NCI-H128 (cell line): Measurements from ENCODE around the gene POU2F1.

Experiments
- DNase-seq: peaks from one replicate; lab custom pipeline; 2025; ENCODE audit not compliant: unreplicated experiment; lab: John Stamatoyannopoulos, UW

The POU2F1 gene

DNA sequence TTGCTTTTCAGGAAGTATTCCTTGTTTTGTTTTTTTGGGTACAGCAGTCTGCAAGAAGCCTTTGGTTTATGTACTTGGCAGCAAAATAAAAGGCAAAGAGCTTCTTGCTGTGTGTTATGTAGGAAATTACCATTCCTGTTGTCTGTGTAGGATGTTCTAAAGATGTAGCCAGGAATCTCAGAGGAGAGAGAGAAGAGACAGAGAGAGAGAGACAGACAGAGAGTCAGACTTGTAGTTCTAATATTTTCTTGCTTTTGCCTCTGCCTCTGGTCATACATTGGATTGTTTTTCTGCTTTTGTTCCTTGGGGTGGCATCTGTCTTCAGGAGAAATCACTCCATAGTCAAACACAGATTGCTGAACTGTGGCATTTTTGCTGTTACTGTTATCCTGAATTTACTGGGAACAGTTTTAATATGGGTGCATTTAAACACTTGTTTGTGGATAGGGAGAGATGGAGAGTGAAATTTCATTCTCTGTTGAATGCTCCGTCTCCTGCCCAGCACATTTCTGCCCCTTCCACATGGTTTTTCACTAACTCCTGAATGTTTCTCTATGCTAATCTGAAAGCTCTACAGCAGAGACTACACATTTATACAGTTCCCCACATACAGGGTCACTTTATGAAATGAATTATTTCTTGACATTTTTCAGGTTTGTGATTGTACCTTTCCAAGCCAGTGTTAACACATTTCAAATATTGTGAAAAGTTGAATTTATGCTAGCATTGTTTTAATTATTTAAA is 49.8 kb downstream of the POU2F1 start:
- DNase-seq, result no peak

DNA sequence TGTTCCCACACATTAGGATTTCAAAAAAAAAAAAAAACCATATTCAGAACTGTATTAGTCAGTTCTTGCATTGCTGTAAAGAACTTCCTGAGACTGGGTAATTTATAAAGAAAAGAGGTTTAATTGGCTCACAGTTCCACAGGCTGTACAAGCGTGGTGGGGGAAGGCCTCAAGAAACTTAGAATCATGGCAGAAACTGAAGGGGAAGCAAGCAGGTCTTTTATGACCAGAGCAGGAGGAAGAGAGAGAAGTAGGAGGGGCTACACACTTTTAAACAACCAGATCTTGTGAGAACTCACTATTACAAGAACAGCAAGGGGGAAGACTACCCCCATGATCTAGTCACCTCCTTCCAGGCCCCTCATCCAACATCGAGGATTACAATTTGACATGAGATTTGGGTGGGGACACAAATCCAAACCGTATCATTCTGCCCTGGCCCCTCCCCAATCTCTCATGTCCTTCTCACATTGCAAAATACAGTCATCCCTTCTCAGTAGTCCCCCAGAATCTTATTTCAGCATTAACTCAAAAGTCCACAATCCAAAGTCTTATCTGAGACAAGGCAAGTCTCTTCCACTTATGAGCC is 51.8 kb downstream of the POU2F1 start:
- no peak for DNase-seq

DNA sequence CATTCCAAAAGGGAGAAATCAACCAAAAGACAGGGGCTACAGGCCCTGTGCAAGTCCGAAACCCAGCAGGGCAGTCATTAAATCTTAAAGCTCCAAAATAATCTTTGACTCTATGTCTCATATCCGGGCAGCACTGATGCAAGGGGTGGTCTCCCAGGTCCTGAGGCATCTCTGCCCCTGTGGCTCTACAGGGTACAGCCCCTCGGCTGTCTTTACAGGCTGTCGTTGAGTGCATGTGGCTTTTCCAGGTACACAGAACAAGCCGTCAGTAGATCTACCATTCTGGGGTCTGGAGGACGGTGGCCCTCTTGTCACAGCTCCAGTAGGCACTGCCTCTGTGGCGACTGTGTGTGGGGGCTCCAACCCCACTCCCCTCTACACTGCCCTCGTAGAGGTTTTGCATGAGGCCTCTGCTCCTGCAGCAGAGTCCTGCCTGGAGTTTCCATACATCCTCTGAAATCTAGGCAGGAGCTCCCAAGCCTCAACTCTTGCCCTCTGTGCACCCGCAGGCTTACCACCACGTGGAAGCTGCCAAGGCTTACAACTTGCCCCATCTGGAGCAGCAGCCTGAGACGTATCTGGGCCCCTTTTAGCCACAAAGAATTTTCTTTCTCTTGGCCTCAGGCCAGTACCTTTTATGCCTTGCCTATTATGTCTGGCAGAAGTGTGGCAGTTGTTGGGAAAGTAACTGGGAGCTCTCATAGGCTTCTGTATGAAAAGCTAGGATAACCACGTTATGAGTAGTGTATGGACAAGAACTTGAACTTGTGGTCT is 52.5 kb downstream of the POU2F1 start:
- DNase-seq, result peak; percentile 39

DNA sequence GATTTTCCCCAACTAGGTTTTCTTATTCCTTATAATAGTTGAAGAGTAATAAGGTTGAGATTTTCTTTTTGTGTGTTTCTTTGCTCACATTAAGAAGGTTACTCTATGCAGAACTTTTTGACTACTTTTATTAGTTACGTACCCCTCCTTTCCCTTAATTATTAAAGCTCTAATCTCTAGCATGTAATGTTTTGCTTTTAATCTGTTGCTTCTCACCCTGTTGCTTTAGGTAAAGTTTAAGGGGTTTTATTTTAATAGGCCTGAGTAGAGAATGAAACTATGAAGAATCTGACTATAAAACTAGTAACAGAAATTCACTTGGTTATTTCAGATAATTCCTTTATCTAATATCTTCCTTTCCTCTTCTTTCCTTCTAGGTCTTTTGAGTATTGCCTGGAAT is 53.4 kb downstream of the POU2F1 start:
- no peak for DNase-seq

DNA sequence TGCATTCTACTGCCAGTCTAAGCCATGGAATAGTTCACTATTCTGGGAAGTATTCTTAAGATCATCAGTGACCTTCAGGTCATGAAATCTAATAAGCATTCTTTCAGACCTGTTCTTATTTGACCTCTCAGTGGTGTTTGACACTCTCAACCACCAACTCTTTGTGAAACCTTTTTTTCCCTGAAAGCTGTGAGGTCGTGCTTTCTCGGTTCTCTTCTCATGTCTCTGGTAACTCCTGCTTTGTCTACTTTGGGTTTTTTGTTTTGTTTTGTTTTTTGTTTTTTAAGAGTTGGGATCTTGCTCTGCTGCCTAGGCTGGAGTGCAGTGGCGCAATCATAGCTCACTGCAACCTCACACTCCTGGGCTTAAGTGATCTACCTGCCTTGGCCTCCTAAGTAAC is 56.3 kb downstream of the POU2F1 start:
- DNase-seq, result no peak

DNA sequence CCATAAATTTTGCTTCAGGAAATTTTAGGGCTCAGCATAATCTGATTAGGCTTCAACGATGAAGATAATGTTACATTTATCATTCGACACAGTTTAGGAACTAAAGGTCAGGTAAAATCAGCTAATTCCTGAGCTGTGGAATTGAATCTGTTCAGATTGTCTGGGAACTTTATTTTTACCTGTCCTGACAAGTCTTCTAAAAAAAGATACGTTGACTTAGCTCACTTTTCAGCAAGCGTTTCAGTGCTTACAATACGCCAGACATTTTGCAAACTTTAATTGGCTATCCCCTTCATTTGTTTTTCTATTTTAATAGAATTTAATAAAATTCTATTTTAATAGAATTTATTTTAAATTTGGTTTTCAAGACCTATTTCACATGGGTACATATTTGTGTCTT is 57.8 kb downstream of the POU2F1 start:
- DNase-seq, result no peak

DNA sequence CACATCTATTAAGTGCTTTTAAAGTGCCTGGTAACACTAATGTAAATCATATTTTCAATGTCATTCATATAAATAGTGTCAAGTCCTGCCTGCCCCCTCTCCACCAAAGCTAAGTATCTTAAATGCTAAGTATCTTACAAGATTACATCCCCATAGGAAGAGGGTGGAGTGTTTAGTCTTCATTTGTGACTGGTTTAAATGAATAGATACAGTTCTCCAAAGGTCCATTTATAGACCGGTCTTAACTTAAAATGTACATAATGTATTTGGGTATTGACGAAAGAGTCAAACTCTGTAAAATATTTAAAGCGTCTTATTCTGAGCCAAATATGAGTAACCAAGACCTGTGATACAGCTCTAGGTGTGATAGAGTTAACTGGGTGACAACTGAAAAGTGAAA is 60.2 kb downstream of the POU2F1 start:
- no peak for DNase-seq

DNA sequence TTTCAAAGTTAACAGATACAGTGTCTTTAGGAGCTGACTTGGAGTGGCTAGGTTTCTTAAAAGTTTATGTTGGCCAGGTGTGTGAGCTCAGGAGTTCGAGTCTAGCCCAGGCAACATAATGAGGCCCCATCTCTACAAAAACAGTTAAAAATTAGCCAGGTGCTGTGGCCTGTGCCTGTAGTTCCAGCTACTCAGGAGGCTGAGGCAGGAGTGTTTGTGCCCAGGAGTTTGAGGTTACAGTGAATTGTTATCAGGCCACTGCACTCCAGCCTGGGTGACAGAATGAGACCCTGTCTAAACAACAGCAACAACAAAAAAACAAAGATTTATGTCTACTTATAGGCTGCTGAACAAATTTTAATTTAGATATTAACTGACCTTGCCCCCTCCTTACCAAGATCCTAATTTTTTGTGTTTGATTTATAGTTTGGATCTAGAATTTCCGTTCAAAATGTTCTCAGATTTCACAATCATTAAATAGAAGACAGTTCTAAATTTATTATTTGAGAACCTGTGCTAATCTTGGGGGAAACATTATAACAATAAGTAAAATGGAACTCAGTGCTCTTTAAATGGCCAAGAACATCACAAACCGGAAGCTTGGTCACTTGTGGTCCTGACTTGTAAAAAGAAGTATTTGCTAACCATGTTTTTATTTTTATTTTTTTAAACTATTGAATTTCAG is 67.8 kb downstream of the POU2F1 start:
- no peak for DNase-seq

DNA sequence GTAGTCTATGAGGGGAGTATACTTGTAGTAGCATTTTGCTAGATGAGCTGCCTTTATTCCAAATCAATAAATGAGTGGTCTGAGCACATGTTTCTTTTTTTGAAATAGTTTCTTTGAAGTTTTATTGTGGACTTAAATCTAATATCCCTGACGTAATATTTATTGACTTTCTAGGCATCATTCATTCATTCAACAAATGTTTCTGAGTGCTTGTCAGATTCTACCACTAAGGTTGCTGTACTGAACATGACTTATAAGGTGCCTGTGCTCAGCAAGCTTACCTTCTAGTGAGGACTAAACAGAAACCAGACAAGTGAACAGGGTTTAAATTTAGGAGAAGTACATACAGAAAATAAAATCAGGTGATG is 68.4 kb downstream of the POU2F1 start:
- DNase-seq, result no peak

DNA sequence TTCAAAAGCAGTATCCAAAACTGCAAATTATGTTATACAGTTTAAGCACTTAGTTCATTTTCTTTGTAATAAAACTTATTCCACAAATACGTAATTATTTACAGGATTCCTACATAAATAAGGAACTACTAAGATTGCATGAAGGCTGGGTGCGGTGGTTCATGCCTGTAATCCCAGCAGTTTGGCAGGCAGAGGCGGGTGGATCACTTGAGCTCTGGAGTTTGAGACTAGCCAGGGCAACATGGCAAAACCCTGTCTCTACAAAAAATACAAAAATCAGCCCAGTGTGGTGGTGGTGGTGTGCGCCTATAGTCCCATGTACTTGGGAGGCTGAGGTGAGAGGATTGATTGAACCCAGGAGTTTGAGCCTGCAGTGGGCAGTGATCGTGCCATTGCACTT is 69.3 kb downstream of the POU2F1 start:
- no peak for DNase-seq

DNA sequence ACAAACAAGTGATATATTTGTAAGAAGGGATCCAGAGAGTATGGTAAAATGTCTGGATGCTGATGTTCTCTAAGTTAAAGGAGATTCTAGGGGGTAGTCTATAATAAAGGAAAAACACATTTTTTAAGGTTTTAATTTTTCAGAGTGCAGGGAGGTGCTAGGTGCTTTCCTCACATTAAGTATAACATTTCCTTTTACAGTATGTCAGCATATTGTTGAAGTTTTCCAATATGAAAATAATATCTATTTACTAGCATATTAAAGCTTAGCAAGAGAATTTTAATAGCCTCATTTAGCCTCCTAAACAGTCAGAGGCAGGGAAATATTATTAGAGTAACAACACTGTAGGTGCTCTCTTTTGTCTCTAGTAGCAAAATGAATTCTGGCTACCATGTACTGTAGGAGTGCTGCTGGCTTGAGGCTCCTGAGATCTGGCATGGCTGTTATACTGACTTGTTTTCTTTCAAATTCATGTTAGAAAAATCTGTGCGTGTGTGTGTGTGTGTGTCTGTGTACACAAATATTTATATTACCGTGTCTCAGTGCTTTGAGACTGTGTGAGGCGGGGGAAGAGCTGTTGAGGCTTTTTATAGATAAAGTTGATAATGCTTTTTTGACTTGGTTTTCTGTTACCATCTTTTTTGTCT is 71.0 kb downstream of the POU2F1 start:
- DNase-seq, result no peak

DNA sequence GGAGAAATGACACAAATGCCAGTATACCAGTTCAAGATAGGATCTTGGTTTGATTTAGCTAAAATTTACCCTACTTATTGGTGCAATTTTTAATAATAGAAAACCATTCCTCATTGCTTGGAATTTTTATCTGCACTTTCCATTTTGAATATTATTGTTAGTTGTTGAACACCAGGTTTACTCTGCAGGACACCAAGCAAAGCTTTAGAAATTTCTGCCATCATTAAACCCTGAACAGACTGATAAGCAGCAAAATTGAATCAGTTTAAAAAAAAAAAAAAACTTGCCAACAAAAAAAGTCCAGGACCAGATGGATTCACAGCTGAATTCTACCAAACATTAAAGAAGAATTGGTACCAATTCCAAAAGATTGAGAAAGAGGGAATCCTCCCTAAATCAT is 71.5 kb downstream of the POU2F1 start:
- no peak for DNase-seq

DNA sequence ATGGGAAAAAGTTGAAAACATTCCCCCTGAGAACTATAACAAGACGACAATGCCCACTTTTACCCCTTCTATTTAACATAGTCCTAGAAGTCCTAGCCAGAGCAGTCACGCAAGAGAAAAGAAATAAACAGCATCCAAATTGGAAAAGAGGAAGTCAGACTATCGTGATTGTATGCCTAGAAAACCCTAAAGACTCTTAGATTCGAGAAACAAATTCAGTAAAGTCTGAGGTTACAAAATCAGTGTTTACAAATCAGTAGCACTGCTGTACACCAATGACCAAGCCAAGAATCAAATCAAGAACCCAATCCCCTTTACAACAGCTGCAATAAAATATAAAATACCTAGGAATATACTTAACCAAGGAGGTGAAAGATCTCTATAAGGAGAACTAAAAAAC is 72.4 kb downstream of the POU2F1 start:
- DNase-seq, result no peak

DNA sequence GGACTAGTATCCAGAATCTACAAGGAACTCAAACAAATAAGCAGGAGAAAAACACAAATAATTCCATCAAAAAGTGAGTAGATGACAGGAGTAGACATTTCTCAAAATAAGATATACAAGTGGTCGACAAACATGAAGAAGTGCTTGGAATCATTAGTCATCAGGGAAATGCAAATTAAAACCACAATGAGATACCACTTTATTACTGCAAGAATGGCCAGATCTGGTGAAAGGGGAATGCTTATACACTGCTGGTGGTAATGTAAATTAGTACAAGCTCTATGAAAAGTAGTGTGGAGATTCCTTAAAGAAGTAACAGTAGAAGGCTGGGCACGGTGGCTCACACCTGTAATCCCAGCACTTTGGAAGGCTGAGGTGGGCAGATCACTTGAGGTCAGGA is 73.8 kb downstream of the POU2F1 start:
- DNase-seq, result no peak

DNA sequence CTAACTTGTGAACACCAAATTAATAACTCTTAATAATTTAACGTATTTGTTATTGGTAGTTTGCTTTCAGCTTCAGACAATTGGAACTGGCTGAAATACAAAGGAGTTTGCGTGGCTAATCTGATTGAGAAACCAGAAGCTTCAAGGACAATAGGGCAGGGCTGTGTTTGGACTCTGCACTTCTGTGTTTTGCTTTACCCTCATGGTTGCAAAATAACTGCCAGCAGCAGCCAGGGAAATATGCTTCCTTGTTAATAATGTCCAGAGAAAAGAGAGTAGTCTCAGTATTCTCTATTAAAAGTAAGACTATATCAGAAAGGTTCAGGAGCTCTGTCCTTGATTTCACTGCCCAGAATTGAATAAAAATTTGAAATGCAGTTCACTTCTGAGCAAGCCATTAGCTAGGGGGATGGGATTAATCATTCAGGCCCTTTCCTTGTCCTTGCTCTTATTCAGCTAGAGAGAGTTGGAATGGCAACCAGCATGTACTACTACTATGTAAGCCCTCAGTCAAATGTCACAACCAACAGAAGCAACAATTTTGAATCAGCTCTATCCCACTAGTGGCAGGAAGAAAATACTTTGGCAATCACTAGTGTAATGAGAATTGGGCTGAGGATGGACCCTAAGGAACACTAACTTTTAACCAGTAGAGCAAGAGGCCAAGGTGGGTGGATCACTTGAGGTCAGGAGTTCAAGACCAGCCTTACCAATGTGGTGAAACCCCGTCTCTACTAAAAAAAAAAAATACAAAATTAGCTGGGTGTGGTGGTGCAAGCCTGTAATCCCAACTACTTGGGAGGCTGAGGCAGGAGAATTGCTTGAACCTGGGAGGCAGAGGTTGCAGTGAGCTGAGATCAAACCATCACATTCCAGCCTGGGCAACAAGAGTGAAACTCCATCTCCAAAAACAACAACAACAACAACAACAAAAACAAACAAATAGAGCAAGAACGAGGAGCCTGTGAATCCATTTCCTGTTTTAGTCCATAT is 76.8 kb downstream of the POU2F1 start:
- no peak for DNase-seq

DNA sequence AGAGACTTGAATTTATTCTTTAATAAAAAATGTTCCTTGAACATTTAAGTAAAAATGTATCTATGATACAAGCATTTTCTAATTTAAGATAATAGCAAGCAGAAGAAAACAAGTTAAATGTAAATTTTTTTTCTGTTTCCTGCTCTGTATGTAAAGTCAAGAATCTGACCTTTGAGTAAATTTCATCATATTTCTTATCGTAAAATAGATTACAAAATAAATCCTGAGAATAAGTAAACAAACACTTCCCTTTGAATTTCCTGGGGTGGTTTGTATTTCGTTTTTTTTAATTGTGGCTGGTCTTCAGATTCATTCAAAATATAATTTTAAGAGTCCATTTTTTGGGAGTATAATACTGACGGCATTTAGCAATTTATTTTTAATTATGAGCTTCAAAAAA is 77.6 kb downstream of the POU2F1 start:
- DNase-seq, result no peak

DNA sequence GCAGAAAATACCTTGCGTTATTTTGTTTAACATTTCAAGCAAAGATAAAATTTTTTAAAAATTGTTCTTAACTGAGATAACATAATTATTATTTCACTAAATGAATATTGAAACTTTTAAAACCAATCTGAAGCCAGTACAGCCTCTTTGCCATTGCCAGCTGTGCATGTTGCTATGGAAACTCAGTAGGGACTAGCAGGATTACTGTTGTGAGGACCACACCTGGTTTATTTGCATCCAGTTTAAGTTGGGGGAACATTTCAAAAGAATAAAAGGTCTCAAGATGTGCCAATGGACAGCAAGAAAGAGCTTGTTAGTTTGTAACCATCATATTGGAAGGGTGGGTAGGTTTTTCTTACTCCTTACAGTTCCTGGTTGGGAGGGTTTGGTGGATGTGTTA is 80.7 kb downstream of the POU2F1 start:
- no peak for DNase-seq

DNA sequence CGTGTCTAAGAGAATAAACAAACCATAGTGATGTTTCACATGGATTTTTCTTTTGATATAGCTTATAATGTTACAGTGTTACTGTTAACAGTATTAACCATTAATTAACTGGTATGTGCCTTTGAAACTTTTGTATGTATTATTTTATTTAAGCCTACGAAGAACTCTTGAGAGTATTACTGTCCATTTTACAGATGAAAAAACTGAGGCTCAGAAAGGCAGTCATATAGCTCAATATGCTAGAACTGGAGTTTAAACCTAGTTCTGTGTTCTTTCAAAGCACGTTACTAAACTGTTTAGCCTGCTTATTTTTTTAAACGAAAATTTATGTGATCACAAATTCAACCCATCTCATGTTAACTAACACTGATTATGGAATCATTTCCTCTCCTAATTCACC is 83.5 kb downstream of the POU2F1 start:
- DNase-seq, result no peak

DNA sequence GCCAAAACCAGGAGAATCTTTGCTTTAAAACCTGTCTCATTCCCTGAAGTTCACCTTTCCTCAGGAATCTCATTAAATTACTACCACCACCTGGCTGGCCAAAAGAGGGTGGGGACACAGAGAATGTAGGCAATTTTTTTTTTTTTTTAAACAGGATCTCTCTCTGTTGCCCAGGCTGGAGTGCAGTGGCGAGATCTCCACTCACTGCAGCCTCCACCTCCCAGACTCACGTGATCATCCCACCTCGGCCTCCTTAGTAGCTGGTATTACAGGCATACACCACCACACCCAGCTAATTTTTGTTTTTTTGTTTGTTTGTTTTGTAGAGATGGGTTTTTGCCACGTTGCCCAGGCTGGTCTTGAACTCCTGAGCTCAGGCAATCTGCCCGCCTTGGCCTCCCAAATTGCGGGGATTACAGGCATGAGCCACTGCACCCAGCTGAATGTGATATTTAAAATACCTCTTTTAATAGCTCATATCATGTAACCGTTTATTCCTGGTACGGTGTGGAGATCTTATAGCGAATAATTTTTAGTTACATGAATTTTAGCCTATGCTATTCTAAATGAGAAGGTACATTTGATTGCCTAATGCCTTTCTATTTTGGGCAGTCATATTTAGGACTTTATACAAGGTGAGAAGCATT is 84.5 kb downstream of the POU2F1 start:
- no peak for DNase-seq
